ENCODE results near the gene INPP5D.

DNA sequence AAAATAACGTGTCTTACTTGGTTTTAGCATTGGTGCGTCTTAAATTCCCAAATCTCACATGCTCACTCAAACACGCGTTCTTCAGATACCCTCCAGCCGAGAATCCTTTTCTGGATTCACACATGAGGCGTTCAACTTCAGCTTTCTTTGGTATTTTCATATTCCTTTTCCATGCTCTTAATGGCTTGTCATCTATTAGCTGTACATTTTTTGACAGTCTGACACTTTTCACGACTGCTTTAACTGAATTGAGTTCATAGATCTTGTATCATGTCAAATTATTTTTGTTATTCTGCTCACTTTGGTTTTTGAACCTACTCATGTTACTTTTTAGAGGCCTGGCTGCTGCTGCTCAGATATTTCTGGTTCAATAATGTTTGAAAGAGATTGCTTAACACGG is 59.0 kb downstream of the INPP5D start:
- TF ChIP-seq CTCF (IDR thresholded peaks at IDR 0.05; ENCODE audit: low read depth, low read length), result no peak
- no peak for TF ChIP-seq EZH2phosphoT487 (IDR thresholded peaks at IDR 0.05; ENCODE audit: low read depth)

Data from OCI-LY3 (cell line).